Astrocyte (in vitro differentiated cells and primary cell): ENCODE measurements around the gene OR52A1.

Experiments used
- EZH2 ChIP-seq: IDR thresholded peaks from 2 replicates; pipeline ENCODE4 v1.6.1; 2012; ENCODE audit warnings: mild to moderate bottlenecking, low read length, inconsistent platforms; ENCODE audit not compliant: insufficient read depth
- TF ChIP-seq, protein P1 (sequence below): IDR thresholded peaks from 2 replicates; pipeline ENCODE4 v1.5.1; 2011; ENCODE audit warnings: low read depth, mild to moderate bottlenecking, inconsistent platforms, low read length, moderate library complexity; ENCODE audit not compliant: insufficient read depth

DNA sequence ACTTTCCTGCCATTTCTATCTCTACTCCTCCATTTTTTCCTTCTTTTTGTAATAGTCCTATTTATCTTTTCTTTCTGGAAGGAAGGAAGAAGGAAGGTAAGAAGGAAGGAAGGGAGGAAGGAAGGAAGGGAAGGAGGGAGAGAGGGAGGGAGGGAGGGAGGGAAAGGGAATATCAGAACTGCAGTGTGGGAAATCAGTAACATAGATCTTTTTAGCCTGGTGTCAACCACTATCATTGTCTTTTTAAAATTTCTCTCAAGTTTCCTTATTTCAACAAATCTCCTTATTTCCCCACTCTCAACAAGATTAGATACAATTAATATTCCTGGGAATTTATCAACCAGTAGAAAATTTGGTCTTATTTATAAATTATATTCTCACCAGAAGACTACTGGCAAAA, 51.5 kb downstream of the OR52A1 start:
- TF ChIP-seq EZH2: no peak
- TF ChIP-seq, protein P1, sequence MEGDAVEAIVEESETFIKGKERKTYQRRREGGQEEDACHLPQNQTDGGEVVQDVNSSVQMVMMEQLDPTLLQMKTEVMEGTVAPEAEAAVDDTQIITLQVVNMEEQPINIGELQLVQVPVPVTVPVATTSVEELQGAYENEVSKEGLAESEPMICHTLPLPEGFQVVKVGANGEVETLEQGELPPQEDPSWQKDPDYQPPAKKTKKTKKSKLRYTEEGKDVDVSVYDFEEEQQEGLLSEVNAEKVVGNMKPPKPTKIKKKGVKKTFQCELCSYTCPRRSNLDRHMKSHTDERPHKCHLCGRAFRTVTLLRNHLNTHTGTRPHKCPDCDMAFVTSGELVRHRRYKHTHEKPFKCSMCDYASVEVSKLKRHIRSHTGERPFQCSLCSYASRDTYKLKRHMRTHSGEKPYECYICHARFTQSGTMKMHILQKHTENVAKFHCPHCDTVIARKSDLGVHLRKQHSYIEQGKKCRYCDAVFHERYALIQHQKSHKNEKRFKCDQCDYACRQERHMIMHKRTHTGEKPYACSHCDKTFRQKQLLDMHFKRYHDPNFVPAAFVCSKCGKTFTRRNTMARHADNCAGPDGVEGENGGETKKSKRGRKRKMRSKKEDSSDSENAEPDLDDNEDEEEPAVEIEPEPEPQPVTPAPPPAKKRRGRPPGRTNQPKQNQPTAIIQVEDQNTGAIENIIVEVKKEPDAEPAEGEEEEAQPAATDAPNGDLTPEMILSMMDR: no peak
